Loucy (cell line): ENCODE results near the gene TECPR2.

Experiments
- H2AFZ ChIP-seq: fragments of 200-600 bp; sonication (generic); 2 replicates; pipeline ENCODE4 v1.6.0; 2016; ENCODE audit warnings: antibody characterized with exemption, mild to moderate bottlenecking, low read length, moderate library complexity
- H3F3A ChIP-seq: fragments of 200-600 bp; 2 replicates; pipeline ENCODE4 v1.6.0; 2016; ENCODE audit warnings: antibody characterized with exemption, low read depth, mild to moderate bottlenecking
- H3K27me3 ChIP-seq: fragments of 200-600 bp; sonication (generic); 2 replicates; pipeline ENCODE4 v1.6.1; 2014; ENCODE audit warnings: low read length, mild to moderate bottlenecking; ENCODE audit not compliant: insufficient read depth, poor library complexity, severe bottlenecking
- H3K36me3 ChIP-seq: fragments of 200-600 bp; sonication (generic); 2 replicates; pipeline ENCODE4 v1.6.1; 2016; ENCODE audit warnings: low read length; ENCODE audit not compliant: insufficient read depth
- H3K4me1 ChIP-seq: fragments of 200-600 bp; sonication (generic); 2 replicates; pipeline ENCODE4 v1.5.1; 2014; ENCODE audit warnings: low read length, mild to moderate bottlenecking; ENCODE audit not compliant: insufficient read depth, poor library complexity, severe bottlenecking
- H3K4me2 ChIP-seq: fragments of 200-600 bp; sonication (generic); 2 replicates; pipeline ENCODE4 v1.6.0; 2014; ENCODE audit warnings: antibody characterized with exemption, low read length, low read depth, mild to moderate bottlenecking; ENCODE audit not compliant: poor library complexity, severe bottlenecking
- H3K4me3 ChIP-seq: fragments of 200-600 bp; sonication (generic); 2 replicates; pipeline ENCODE4 v1.5.1; 2014; ENCODE audit warnings: low read length, mild to moderate bottlenecking, mixed read lengths; ENCODE audit not compliant: poor library complexity, severe bottlenecking
- H3K79me2 ChIP-seq: fragments of 200-600 bp; sonication (generic); 2 replicates; pipeline ENCODE4 v1.6.1; 2014; ENCODE audit warnings: low read length; ENCODE audit not compliant: insufficient read depth
- H3K9ac ChIP-seq: fragments of 200-600 bp; sonication (generic); 2 replicates; pipeline ENCODE4 v1.6.0; 2014; ENCODE audit warnings: mild to moderate bottlenecking, low read depth, low read length, moderate library complexity; ENCODE audit not compliant: poor library complexity, severe bottlenecking
- H3K9me2 ChIP-seq: fragments of 200-600 bp; sonication (generic); replicated peaks from 2 replicates; pipeline ENCODE4 v1.6.1; 2016; ENCODE audit warnings: low read depth, low read length, mixed read lengths
- H3K9me3 ChIP-seq: fragments of 200-600 bp; sonication (generic); 2 replicates; pipeline ENCODE4 v1.6.1; 2014; ENCODE audit warnings: mild to moderate bottlenecking, antibody characterized with exemption, low read length, low read depth; ENCODE audit not compliant: insufficient read depth
- H4K20me1 ChIP-seq: fragments of 200-600 bp; sonication (generic); 2 replicates; pipeline ENCODE4 v1.6.0; 2014; ENCODE audit warnings: antibody characterized with exemption, low read length, mild to moderate bottlenecking; ENCODE audit not compliant: insufficient read depth, poor library complexity, severe bottlenecking
- CTCF ChIP-seq: fragments of 200-600 bp; sonication (generic); conservative IDR thresholded peaks from 2 replicates; pipeline ENCODE4 v1.5.1; 2014; ENCODE audit warnings: mild to moderate bottlenecking, antibody characterized with exemption, low read length
- EZH2phosphoT487 ChIP-seq: fragments of 200-600 bp; IDR thresholded peaks from 2 replicates; pipeline ENCODE4 v1.6.1; 2018; ENCODE audit warnings: antibody characterized with exemption, mild to moderate bottlenecking, moderate library complexity, borderline replicate concordance

Gene TECPR2

DNA sequence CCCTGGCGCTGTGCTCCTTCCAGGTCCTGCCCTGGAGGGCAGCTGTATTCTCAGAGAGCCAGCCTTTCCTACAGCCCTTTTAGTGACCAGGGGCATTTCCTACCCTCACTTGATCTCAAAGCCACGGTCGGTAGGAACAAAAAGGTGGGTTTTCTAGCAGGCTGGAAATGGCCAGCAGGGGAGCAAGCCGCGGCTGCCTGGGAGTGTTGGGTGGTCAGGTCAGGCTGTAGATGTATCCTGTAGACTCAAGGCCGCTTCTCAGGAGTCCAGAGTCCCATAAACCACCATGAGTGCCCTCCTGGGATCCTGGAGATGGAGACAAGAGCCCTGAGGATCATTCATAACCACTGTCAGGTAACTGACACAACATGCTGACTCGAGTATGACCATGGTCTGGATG, 18.7 kb upstream of the TECPR2 start:
- Histone ChIP-seq H3K79me2 (no peaks in the 10 kb centered on the region), H3K4me1 (no peaks in the 10 kb centered on the region)

GRCh38 chr14:102344485-102344884, 18.3 kb upstream of the TECPR2 start:
- TF ChIP-seq CTCF (no peak), EZH2phosphoT487 (no peak)
- Histone ChIP-seq H3K9ac (no peak overlapping the region), H3K9me3 (no peaks in the 10 kb centered on the region), H4K20me1 (no peaks in the 10 kb centered on the region), H3F3A (no peaks in the 10 kb centered on the region), H3K9me2 (no peaks in the 10 kb centered on the region), H3K27me3 (no peaks in the 10 kb centered on the region), H2AFZ (no peak overlapping the region), H3K79me2 (no peaks in the 10 kb centered on the region), H3K4me3 (no peak overlapping the region), H3K4me1 (no peaks in the 10 kb centered on the region), H3K36me3 (peaks cover 36% of the 10 kb centered on the region; the same call in 1 of the 2 replicates), H3K4me2 (no peak overlapping the region)

More for the DNA sequence above, 18.7 kb upstream of the TECPR2 start:
- Histone ChIP-seq H3K4me2 (no peak overlapping the region), H3K36me3 (peaks cover 32% of the 10 kb centered on the region; the same call in 1 of the 2 replicates), H3K27me3 (no peaks in the 10 kb centered on the region), H2AFZ (no peak overlapping the region), H4K20me1 (no peaks in the 10 kb centered on the region), H3F3A (no peaks in the 10 kb centered on the region), H3K9me2 (no peaks in the 10 kb centered on the region), H3K9ac (no peak overlapping the region), H3K4me3 (no peak overlapping the region), H3K9me3 (no peaks in the 10 kb centered on the region)
- TF ChIP-seq EZH2phosphoT487 (no peak), CTCF (no peak)

- no peaks in the 10 kb centered on the region for H3K9me2 ChIP-seq
- H2AFZ ChIP-seq, result no peak overlapping the region
- no peak overlapping the region for H3K9ac ChIP-seq
- no peak overlapping the region for H3K4me2 ChIP-seq
- H3K36me3 ChIP-seq, result peaks cover 37% of the 10 kb centered on the region; the same call in 1 of the 2 replicates
- H3K4me1 ChIP-seq, result no peaks in the 10 kb centered on the region
- no peaks in the 10 kb centered on the region for H3K27me3 ChIP-seq
- H3K4me3 ChIP-seq, result no peak overlapping the region
- no peaks in the 10 kb centered on the region for H3K79me2 ChIP-seq
- H3F3A ChIP-seq, result no peaks in the 10 kb centered on the region
- no peaks in the 10 kb centered on the region for H3K9me3 ChIP-seq
- TF ChIP-seq CTCF, result no peak
- TF ChIP-seq EZH2phosphoT487, result no peak
- no peaks in the 10 kb centered on the region for H4K20me1 ChIP-seq
Observed at GRCh38 chr14:102345232-102345631, 17.5 kb upstream of the TECPR2 start.
